Measurements from ENCODE around the gene SCYGR3.

DNA sequence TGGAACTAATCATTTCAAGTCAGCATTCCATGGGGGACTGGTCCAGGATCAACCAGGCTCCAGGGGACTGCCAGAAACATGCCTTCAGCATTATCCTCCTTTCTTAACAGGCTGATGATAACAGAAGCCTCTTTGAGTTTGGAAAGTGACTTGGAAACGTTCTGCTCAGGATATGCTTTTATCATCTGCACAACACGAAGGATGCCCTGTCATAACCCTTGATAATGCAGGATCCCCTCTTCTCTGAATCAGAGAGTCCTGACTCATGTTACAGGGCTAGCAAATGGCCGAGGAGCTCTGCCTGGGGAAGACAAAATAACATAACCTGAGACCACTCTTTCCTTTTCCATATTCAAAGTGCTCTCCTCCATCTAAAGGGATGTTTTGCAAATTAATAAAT is 6.7 kb downstream of the SCYGR3 start:
- TF ChIP-seq, protein P1, sequence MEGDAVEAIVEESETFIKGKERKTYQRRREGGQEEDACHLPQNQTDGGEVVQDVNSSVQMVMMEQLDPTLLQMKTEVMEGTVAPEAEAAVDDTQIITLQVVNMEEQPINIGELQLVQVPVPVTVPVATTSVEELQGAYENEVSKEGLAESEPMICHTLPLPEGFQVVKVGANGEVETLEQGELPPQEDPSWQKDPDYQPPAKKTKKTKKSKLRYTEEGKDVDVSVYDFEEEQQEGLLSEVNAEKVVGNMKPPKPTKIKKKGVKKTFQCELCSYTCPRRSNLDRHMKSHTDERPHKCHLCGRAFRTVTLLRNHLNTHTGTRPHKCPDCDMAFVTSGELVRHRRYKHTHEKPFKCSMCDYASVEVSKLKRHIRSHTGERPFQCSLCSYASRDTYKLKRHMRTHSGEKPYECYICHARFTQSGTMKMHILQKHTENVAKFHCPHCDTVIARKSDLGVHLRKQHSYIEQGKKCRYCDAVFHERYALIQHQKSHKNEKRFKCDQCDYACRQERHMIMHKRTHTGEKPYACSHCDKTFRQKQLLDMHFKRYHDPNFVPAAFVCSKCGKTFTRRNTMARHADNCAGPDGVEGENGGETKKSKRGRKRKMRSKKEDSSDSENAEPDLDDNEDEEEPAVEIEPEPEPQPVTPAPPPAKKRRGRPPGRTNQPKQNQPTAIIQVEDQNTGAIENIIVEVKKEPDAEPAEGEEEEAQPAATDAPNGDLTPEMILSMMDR (IDR thresholded peaks at IDR 0.05; ENCODE audit: insufficient read depth, low read length, poor library complexity, severe bottlenecking), result no peak
- no peak for TF ChIP-seq EZH2phosphoT487 (conservative IDR thresholded peaks at IDR 0.05; ENCODE audit: low read length)

All from SU-DHL-6 (cell line).